GM12878 (cell line): ENCODE results near the gene SEMA3G. TPM values are rescaled to one million over a fixed set of nuclear protein-coding genes. Genes with fewer than 3 reads are reported as not detected.

ENCODE experiments used
- ATAC-seq: fragments of 200-7000 bp; cut with Tn5 transposase; 3 replicates; pipeline ENCODE4 v1.9.1; 2020; ENCODE audit warnings: mild to moderate bottlenecking, moderate library complexity
- BruUV-seq: library from RNA; stranded (reverse); fragments of 400-500 nt; replicated peaks from 2 replicates; lab custom pipeline; 2021; lab: Mats Ljungman, UMichigan
- CTCF ChIA-PET: fragments of 300-600 bp; sonication (Branson Sonifier 250); formaldehyde crosslinking; extraction: SDS; loops from one replicate; lab custom pipeline; 2021; ENCODE audit warnings: inconsistent platforms; lab: Yijun Ruan, JAX
- POLR2A ChIA-PET: fragments of 350-600 bp; formaldehyde crosslinking; extraction: SDS; loops from one replicate; lab custom pipeline; 2021; ENCODE audit warnings: inconsistent platforms; lab: Charles Lee
- RAD21 ChIA-PET: fragments of 300-600 bp; sonication (Branson Sonifier 250); formaldehyde crosslinking; loops from one replicate; lab custom pipeline; 2023; ENCODE audit warnings: antibody characterized with exemption; ENCODE audit not compliant: unreplicated experiment; lab: Charles Lee
- SMC1A ChIA-PET: fragments of 300-600 bp; sonication (Branson Sonifier 250); formaldehyde crosslinking; loops from one replicate; lab custom pipeline; 2023; ENCODE audit not compliant: unreplicated experiment, uncharacterized antibody; lab: Charles Lee
- DNase-seq: peaks from one replicate; pipeline ENCODE4 v3.0.0-alpha.2; 2011; ENCODE audit warnings: low read depth, low spot score
- FAIRE-seq: peaks from 3 replicates; lab custom pipeline; 2011; peaks lifted over from hg19 to GRCh38; lab: Jason Lieb, UNC
- H2AFZ ChIP-seq: 2 replicates; pipeline ENCODE4 v1.6.0; 2011; ENCODE audit warnings: low read depth, low read length, control low read depth; ENCODE audit not compliant: control insufficient read depth
- H3K27ac ChIP-seq: 2 replicates; pipeline ENCODE4 v1.5.1; 2011; ENCODE audit warnings: control low read depth; ENCODE audit not compliant: control insufficient read depth, insufficient read depth
- H3K27me3 ChIP-seq, 2 experiments: replicated peaks in 1 of 2; 2 replicates each; pipeline versions ENCODE4 v1.6.0 to v1.6.1; 2011; ENCODE audit warnings: low read length in 1 of 2; ENCODE audit not compliant: control insufficient read depth in 2 of 2, insufficient read depth in 2 of 2
- H3K36me3 ChIP-seq, 2 experiments: 2 replicates each; pipeline ENCODE4 v1.5.1; 2011; ENCODE audit warnings: low read length in 1 of 2; ENCODE audit not compliant: control insufficient read depth in 2 of 2, insufficient read depth in 2 of 2
- H3K4me1 ChIP-seq: 2 replicates; pipeline ENCODE4 v1.6.1; 2011; ENCODE audit warnings: mild to moderate bottlenecking, low read length, moderate library complexity, mixed read lengths; ENCODE audit not compliant: control insufficient read depth, insufficient read depth
- H3K4me2 ChIP-seq: 2 replicates; pipeline ENCODE4 v1.6.0; 2011; ENCODE audit warnings: control low read depth; ENCODE audit not compliant: control insufficient read depth, insufficient read depth
- H3K4me3 ChIP-seq: fragments of 200-600 bp; sonication (generic); 2 replicates; pipeline ENCODE4 v1.5.1; 2016
- H3K79me2 ChIP-seq: 2 replicates; pipeline ENCODE4 v1.6.0; 2011; ENCODE audit warnings: low read length; ENCODE audit not compliant: control insufficient read depth, insufficient read depth
- H3K9ac ChIP-seq: 2 replicates; pipeline ENCODE4 v1.8.0; 2011; ENCODE audit warnings: low read length, control low read depth, mixed read lengths; ENCODE audit not compliant: control insufficient read depth, insufficient read depth
- H3K9me3 ChIP-seq: replicated peaks from 3 replicates; pipeline ENCODE4 v1.5.1; 2011; ENCODE audit warnings: mild to moderate bottlenecking, low read length; ENCODE audit not compliant: control insufficient read depth, insufficient read depth
- H4K20me1 ChIP-seq: 2 replicates; pipeline ENCODE4 v1.6.0; 2011; ENCODE audit not compliant: control insufficient read depth, insufficient read depth
- DPF2 ChIP-seq: fragments of 450-650 bp; IDR thresholded peaks from 2 replicates; pipeline ENCODE4 v1.6.1; 2017; ENCODE audit warnings: mild to moderate bottlenecking
- EGR1 ChIP-seq, 2 experiments: IDR thresholded peaks; 1 replicate in 1 of 2; 2 replicates in 1 of 2; pipeline ENCODE4 v1.6.1; 2011 to 2012; ENCODE audit warnings: low read depth in 2 of 2, low read length in 2 of 2, borderline replicate concordance in 1 of 2, mild to moderate bottlenecking in 1 of 2, moderate library complexity in 1 of 2
- GATAD2B ChIP-seq: fragments of 450-650 bp; conservative IDR thresholded peaks from 2 replicates; pipeline ENCODE4 v1.6.1; 2017; ENCODE audit warnings: low read depth, mild to moderate bottlenecking, moderate library complexity
- MLLT1 ChIP-seq: fragments of 450-650 bp; IDR thresholded peaks from 2 replicates; pipeline ENCODE4 v1.6.1; 2016; ENCODE audit warnings: mild to moderate bottlenecking
- MTA3 ChIP-seq: IDR thresholded peaks from 2 replicates; pipeline ENCODE4 v1.6.1; 2012; ENCODE audit warnings: low read length, inconsistent platforms, borderline replicate concordance
- PML ChIP-seq: IDR thresholded peaks from 2 replicates; pipeline ENCODE4 v1.6.1; 2012; ENCODE audit warnings: low read length, inconsistent platforms
- ZNF217 ChIP-seq: fragments of 450-650 bp; IDR thresholded peaks from 2 replicates; pipeline ENCODE4 v1.6.1; 2017; ENCODE audit warnings: antibody characterized with exemption, mild to moderate bottlenecking
- WGBS: methylation state at CpG from one replicate; pipeline ENCODE4 v1.1.6; 2016; ENCODE audit warnings: low lambda C conversion rate; ENCODE audit not compliant: insufficient replicate concordance, insufficient coverage; ENCODE audit errors: missing lambda C conversion rate; 5-methylcytosine and 5-hydroxymethylcytosine counted together
- in situ Hi-C: fragments of 300-500 bp; cut with MboI; formaldehyde crosslinking; loops from 9 replicates; pipeline ENCODE4 v1.14.3; 2018; ENCODE audit warnings: mixed read lengths
- intact Hi-C: fragments of 100-400 bp; cut with micrococcal nuclease; formaldehyde crosslinking; loops from one replicate; pipeline ENCODE4 v1.14.2; 2022; ENCODE audit not compliant: unreplicated experiment
- polyA plus RNA-seq, 11 experiments: library from polyadenylated mRNA; depleted of rRNA in 4 of 11; unstranded in 6 of 11; stranded (reverse) in 5 of 11; fragments of >200 nt; fragmentation: Nextera tagmentation in 4 of 11; fragmentation: Illumina TruSeq in 1 of 11; extraction: Ambion mirVana in 4 of 11; extraction: Trizol in 1 of 11; gene quantifications; 1 replicate in 1 of 11; 2 replicates in 10 of 11; pipeline versions ENCODE4 v1.2.1 to v1.2.3, GENCODE V29; 2011 to 2016; ENCODE audit warnings: inconsistent platforms in 2 of 11, missing spikeins in 2 of 11, low read depth in 1 of 11
- total RNA-seq, 4 experiments: library from RNA; depleted of rRNA in 3 of 4; stranded (reverse); fragments of >200 nt in 3 of 4; fragmentation: Illumina TruSeq in 1 of 4; extraction: Trizol in 1 of 4; gene quantifications; 2 replicates each; pipeline versions ENCODE4 v1.2.1 to v1.2.3, GENCODE V29; 2013 to 2021

SEMA3G gene
- total and polyA plus RNA-seq, 10 of the 15 experiments (the other 5 are each of a cell fraction or from before 2014, with no cell fraction given) = 0.03 to 0.04 TPM; not detected in 8

GRCh38 chr3:52456800-52457183, 11.9 kb upstream of the SEMA3G start:
- peak overlapping the region; percentile 88 for H3K4me3 ChIP-seq

GRCh38 chr3:52456169-52456799, 11.4 kb upstream of the SEMA3G start:
- intact Hi-C loops = loop anchor here (5.0 to 10.0 kb wide), 2 partner anchors 81 to 229 kb away; partner anchors contain the start of genes GNL3, PBRM1 and UQCC5
- SMC1A ChIA-PET = interaction anchor here (0.8 to 2.0 kb wide), 2 partner anchors 11 to 78 kb away, joined by 3 to 6 read pairs; partner anchors contain the start of gene SEMA3G
- no peak for FAIRE-seq

More at GRCh38 chr3:52456800-52457183, 11.9 kb upstream of the SEMA3G start:
- CTCF ChIA-PET = interaction anchor here (1.5 to 5.1 kb wide), 3 partner anchors 10 to 117 kb away, joined by 3 to 34 read pairs (median 6); partner anchors contain the start of gene SEMA3G
- SMC1A ChIA-PET = interaction anchor here (0.8 to 2.0 kb wide), 2 partner anchors 11 to 78 kb away, joined by 3 to 6 read pairs; partner anchors contain the start of gene SEMA3G
- Histone ChIP-seq H3K9ac (no peak overlapping the region), H4K20me1 (no peaks in the 10 kb centered on the region), H3K27me3 (no peaks in the 10 kb centered on the region), H3K79me2 (peaks cover 26% of the 10 kb centered on the region), H3K9me3 (no peaks in the 10 kb centered on the region), H3K27ac (no peak overlapping the region), H3K4me1 (peaks cover 36% of the 10 kb centered on the region), H2AFZ (no peak overlapping the region), H3K4me2 (peak overlapping the region; percentile 98), H3K36me3 (peaks cover 0 to 14% of the 10 kb centered on the region in 2 experiments; a peak in 3 of 4 replicates)
- TF ChIP-seq MTA3 (no peak), ZNF217 (no peak), EGR1 (IDR thresholded peaks at IDR 0.05; ENCODE audit: borderline replicate concordance in 1 of 2, low read depth in 2 of 2, low read length in 2 of 2) (no peak), GATAD2B (no peak)
- ATAC-seq (no peak), FAIRE-seq (no peak), DNase-seq (no peak)
- POLR2A ChIA-PET = interaction anchor here (0.6 to 1.7 kb wide), 3 partner anchors 8 to 512 kb away, joined by 3 to 4 read pairs (median 4); no protein-coding TSS in a partner anchor
- intact Hi-C loops (loop anchor here (5.0 to 10.0 kb wide), 2 partner anchors 81 to 228 kb away; partner anchors contain the start of genes GNL3, PBRM1 and UQCC5), in situ Hi-C loops (no loop called here)
- TSS peak; percentile 59 for BruUV-seq
- 91% methylated on average over 5 of the region's 5 CpGs for WGBS
- RAD21 ChIA-PET = no interaction called here

More at GRCh38 chr3:52456169-52456799, 11.4 kb upstream of the SEMA3G start:
- DNase-seq = no peak
- Histone ChIP-seq H3K4me3 (peak overlapping the region; percentile 88), H3K4me2 (peak overlapping the region; percentile 98), H3K36me3 (peaks cover 0 to 14% of the 10 kb centered on the region in 2 experiments; a peak in 3 of 4 replicates), H3K27ac (peak overlapping the region; percentile 75), H3K79me2 (peaks cover 26% of the 10 kb centered on the region), H3K9ac (peak overlapping the region; percentile 93), H2AFZ (no peak overlapping the region), H3K9me3 (no peaks in the 10 kb centered on the region), H4K20me1 (no peaks in the 10 kb centered on the region), H3K27me3 (no peaks in the 10 kb centered on the region), H3K4me1 (peaks cover 36% of the 10 kb centered on the region)
- ChIA-PET POLR2A (interaction anchor here (0.6 to 1.4 kb wide), 2 partner anchors 8 to 511 kb away, joined by 3 to 4 read pairs; no protein-coding TSS in a partner anchor), CTCF (interaction anchor here (1.5 to 5.1 kb wide), 3 partner anchors 9 to 117 kb away, joined by 3 to 34 read pairs (median 6); partner anchors contain the start of gene SEMA3G), RAD21 (interaction anchor here (0.6 kb wide), 1 partner anchor 42 kb away, joined by 3 read pairs; no protein-coding TSS in a partner anchor)
- peak; percentile 2 for ATAC-seq
- in situ Hi-C loops = no loop called here
- BruUV-seq = no TSS peak
- 80% methylated on average over 12 of the region's 13 CpGs for WGBS
- TF ChIP-seq PML (no peak), DPF2 (0 out of 2 replicates have a peak, but pooled peaks have one; percentile 19), MLLT1 (peak; percentile 94)
